NB4 (cell line): ENCODE data around the gene RBP7.

Experiments
- DNase-seq: peaks from one replicate; pipeline ENCODE4 v3.0.0; 2010; ENCODE audit warnings: low read depth
- H3K4me3 ChIP-seq: one replicate; pipeline ENCODE4 v1.5.1; 2011; ENCODE audit warnings: mild to moderate bottlenecking, low read depth, low read length, moderate library complexity
- CTCF ChIP-seq: IDR thresholded peaks from one replicate; pipeline ENCODE4 v1.5.1; 2012; ENCODE audit warnings: low read depth, low read length
- MAX ChIP-seq: IDR thresholded peaks from 2 replicates; pipeline ENCODE4 v1.6.1; 2011; ENCODE audit warnings: low read depth, low read length
- MYC ChIP-seq: IDR thresholded peaks from 2 replicates; pipeline ENCODE4 v1.6.1; 2011; ENCODE audit warnings: low read depth, low read length
- POLR2A ChIP-seq: IDR thresholded peaks from 2 replicates; pipeline ENCODE4 v1.6.1; 2011; ENCODE audit warnings: mild to moderate bottlenecking; ENCODE audit not compliant: insufficient read length; ENCODE audit errors: extremely low read depth

Gene RBP7

GRCh38 chr1:10060311-10061100 lies 63.5 kb downstream of the RBP7 start:
- DNase-seq: no peak
- H3K4me3 ChIP-seq: no peak overlapping the region
- TF ChIP-seq MYC (no peak), CTCF (no peak), MAX (no peak), POLR2A (no peak)

- no peak for DNase-seq
- H3K4me3 ChIP-seq: no peak overlapping the region
- TF ChIP-seq MYC: no peak
Observed at GRCh38 chr1:10061276-10061675, 64.2 kb downstream of the RBP7 start.

- DNase-seq: no peak
- no peak overlapping the region for H3K4me3 ChIP-seq
- TF ChIP-seq CTCF (no peak), MYC (no peak), MAX (no peak), POLR2A (no peak)
Observed at GRCh38 chr1:10063878-10064277, 66.8 kb downstream of the RBP7 start.

GRCh38 chr1:10064416-10065343 lies 67.7 kb downstream of the RBP7 start:
- TF ChIP-seq MAX (no peak), MYC (no peak), CTCF (no peak), POLR2A (no peak)
- no peak overlapping the region for H3K4me3 ChIP-seq
- peak; percentile 25 for DNase-seq

- DNase-seq: peak; percentile 89
- H3K4me3 ChIP-seq: no peak overlapping the region
- TF ChIP-seq MYC: 0 out of 2 replicates have a peak, but pooled peaks have one; percentile 32
- no peak for TF ChIP-seq POLR2A
- TF ChIP-seq MAX: no peak
Observed at GRCh38 chr1:10065344-10065685, 68.3 kb downstream of the RBP7 start.
